Sigmoid colon (tissue), 4 donors: ENCODE data around the gene MEGF6.
"Not testable (repeated sequence)": the region's sequence is repeated elsewhere in the genome, so short reads cannot be mapped to it uniquely, and the experiment has no call there.

Experiments
- POLR2A ChIP-seq, 2 donors: fragments of 450-650 bp; IDR thresholded peaks; one replicate each; pipeline ENCODE4 v1.6.1; 2016; ENCODE audit warnings: antibody characterized with exemption in 2 of 2, mild to moderate bottlenecking in 2 of 2, moderate library complexity in 2 of 2
- POLR2AphosphoS5 ChIP-seq, 4 donors: sonication (generic); formaldehyde crosslinking; IDR thresholded peaks; one replicate each; pipeline ENCODE4 v1.6.1; 2017; ENCODE audit warnings: antibody characterized with exemption in 4 of 4
- TF ChIP-seq, protein P1 (sequence below), 4 experiments: fragments of 450-650 bp in 3 of 4; fragments of 200-600 bp in 1 of 4; IDR thresholded peaks; one replicate each; pipeline ENCODE4 v1.5.1; 2016 to 2019; ENCODE audit warnings: antibody characterized with exemption in 4 of 4, mild to moderate bottlenecking in 3 of 4, moderate library complexity in 2 of 4

DNA sequence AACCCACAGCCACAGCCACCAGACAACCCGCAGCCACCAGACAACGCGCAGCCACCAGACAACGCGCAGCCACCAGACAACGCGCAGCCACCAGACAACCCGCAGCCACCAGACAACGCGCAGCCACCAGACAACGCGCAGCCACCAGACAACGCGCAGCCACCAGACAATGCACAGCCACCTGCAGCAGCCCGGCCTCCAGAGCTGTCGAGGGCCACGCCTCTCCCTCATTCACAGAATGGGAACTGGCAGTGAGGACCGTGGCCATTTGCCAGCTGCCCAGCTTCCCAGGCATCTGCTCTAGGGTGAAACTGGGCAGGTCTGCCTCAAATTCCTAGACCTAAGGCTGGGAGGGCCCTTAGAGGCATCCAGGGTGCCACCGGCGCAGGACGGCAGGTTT lies 27.6 kb downstream of the MEGF6 start:
- not testable (repeated sequence) for TF ChIP-seq POLR2AphosphoS5, POLR2A (IDR thresholded peaks at IDR 0.05)
- TF ChIP-seq, protein P1, sequence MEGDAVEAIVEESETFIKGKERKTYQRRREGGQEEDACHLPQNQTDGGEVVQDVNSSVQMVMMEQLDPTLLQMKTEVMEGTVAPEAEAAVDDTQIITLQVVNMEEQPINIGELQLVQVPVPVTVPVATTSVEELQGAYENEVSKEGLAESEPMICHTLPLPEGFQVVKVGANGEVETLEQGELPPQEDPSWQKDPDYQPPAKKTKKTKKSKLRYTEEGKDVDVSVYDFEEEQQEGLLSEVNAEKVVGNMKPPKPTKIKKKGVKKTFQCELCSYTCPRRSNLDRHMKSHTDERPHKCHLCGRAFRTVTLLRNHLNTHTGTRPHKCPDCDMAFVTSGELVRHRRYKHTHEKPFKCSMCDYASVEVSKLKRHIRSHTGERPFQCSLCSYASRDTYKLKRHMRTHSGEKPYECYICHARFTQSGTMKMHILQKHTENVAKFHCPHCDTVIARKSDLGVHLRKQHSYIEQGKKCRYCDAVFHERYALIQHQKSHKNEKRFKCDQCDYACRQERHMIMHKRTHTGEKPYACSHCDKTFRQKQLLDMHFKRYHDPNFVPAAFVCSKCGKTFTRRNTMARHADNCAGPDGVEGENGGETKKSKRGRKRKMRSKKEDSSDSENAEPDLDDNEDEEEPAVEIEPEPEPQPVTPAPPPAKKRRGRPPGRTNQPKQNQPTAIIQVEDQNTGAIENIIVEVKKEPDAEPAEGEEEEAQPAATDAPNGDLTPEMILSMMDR (IDR thresholded peaks at IDR 0.05), result not testable (repeated sequence)
